IMR-90 (cell line): ENCODE measurements around the gene NPEPL1. TPM values are rescaled to one million over a fixed set of nuclear protein-coding genes. Genes with fewer than 3 reads are reported as not detected.

Source experiments
- ATAC-seq: fragments of 200-7000 bp; cut with Tn5 transposase; 2 replicates; pipeline ENCODE4 v1.9.1; 2020; ENCODE audit warnings: low read depth, mild to moderate bottlenecking, moderate library complexity
- BruUV-seq: library from RNA; stranded (reverse); fragments of 400-500 nt; replicated peaks from 2 replicates; lab custom pipeline; 2021; lab: Mats Ljungman, UMichigan
- CTCF ChIA-PET: fragments of 300-600 bp; formaldehyde crosslinking; extraction: SDS; loops from one replicate; lab custom pipeline; 2021; ENCODE audit warnings: antibody characterized with exemption; lab: Yijun Ruan, JAX
- POLR2A ChIA-PET: fragments of 300-600 bp; sonication (Branson Sonifier 250); formaldehyde crosslinking; loops from one replicate; lab custom pipeline; 2022; ENCODE audit warnings: antibody characterized with exemption; ENCODE audit not compliant: unreplicated experiment; lab: Charles Lee
- DNase-seq: peaks from one replicate; pipeline ENCODE4 v3.0.0; 2013
- H2AFZ ChIP-seq: replicated peaks from 2 replicates; pipeline ENCODE3; 2013; ENCODE audit warnings: low read length, mild to moderate bottlenecking; ENCODE audit not compliant: poor library complexity
- H2AK5ac ChIP-seq: 2 replicates; pipeline ENCODE4 v1.6.1; 2013; ENCODE audit warnings: low read depth, low read length, inconsistent platforms
- H2AK9ac ChIP-seq: replicated peaks from 2 replicates; pipeline ENCODE3; 2013; ENCODE audit warnings: mild to moderate bottlenecking, low read depth, low read length, moderate library complexity; ENCODE audit not compliant: poor library complexity
- H2BK120ac ChIP-seq: 2 replicates; pipeline ENCODE4 v1.6.1; 2013; ENCODE audit warnings: low read depth, low read length, inconsistent platforms
- H2BK15ac ChIP-seq: 3 replicates; pipeline ENCODE4 v1.6.1; 2013; ENCODE audit warnings: low read depth, low read length, inconsistent platforms
- H2BK20ac ChIP-seq: 2 replicates; pipeline ENCODE4 v1.6.1; 2013; ENCODE audit warnings: low read depth, mild to moderate bottlenecking, inconsistent platforms, low read length, moderate library complexity
- H2BK5ac ChIP-seq: 2 replicates; pipeline ENCODE4 v1.6.1; 2013; ENCODE audit warnings: mild to moderate bottlenecking, low read depth, low read length, inconsistent platforms; ENCODE audit not compliant: poor library complexity, severe bottlenecking
- H3K14ac ChIP-seq: replicated peaks from 2 replicates; pipeline ENCODE4 v1.6.1; 2013; ENCODE audit warnings: low read depth, low read length, inconsistent platforms
- H3K18ac ChIP-seq: 2 replicates; pipeline ENCODE4 v1.6.1; 2013; ENCODE audit warnings: low read depth, low read length, control low read depth
- H3K23ac ChIP-seq: 2 replicates; pipeline ENCODE4 v1.6.1; 2013; ENCODE audit warnings: low read depth, low read length, inconsistent platforms
- H3K27ac ChIP-seq: 2 replicates; pipeline ENCODE4 v1.5.1; 2013; ENCODE audit warnings: mild to moderate bottlenecking, control low read depth, low read length; ENCODE audit not compliant: insufficient read depth
- H3K27me3 ChIP-seq: 2 replicates; pipeline ENCODE4 v1.6.1; 2013; ENCODE audit warnings: low read length; ENCODE audit not compliant: control insufficient read depth, insufficient read depth
- H3K36me3 ChIP-seq: 2 replicates; pipeline ENCODE4 v1.6.1; 2013; ENCODE audit warnings: low read length, mixed read lengths; ENCODE audit not compliant: control insufficient read depth, insufficient read depth
- H3K4ac ChIP-seq: 2 replicates; pipeline ENCODE4 v1.6.1; 2013; ENCODE audit warnings: low read depth, low read length, inconsistent platforms
- H3K4me1 ChIP-seq: 2 replicates; pipeline ENCODE4 v1.6.1; 2013; ENCODE audit warnings: low read length, mixed read lengths; ENCODE audit not compliant: control insufficient read depth, insufficient read depth
- H3K4me2 ChIP-seq: 2 replicates; pipeline ENCODE4 v1.6.1; 2013; ENCODE audit warnings: low read depth, mild to moderate bottlenecking, control low read depth, low read length, moderate library complexity
- H3K4me3 ChIP-seq: 2 replicates; pipeline ENCODE4 v1.5.1; 2013; ENCODE audit warnings: low read depth, mild to moderate bottlenecking, control low read depth, low read length, moderate library complexity; ENCODE audit not compliant: insufficient read depth
- H3K56ac ChIP-seq: 2 replicates; pipeline ENCODE4 v1.6.1; 2013; ENCODE audit warnings: low read length, inconsistent platforms; ENCODE audit not compliant: insufficient read depth; ENCODE audit errors: extremely low read depth
- H3K79me1 ChIP-seq, 2 experiments: 2 replicates each; pipeline ENCODE4 v1.6.1; 2013; ENCODE audit warnings: low read length in 2 of 2, inconsistent platforms in 1 of 2, low read depth in 1 of 2
- H3K9ac ChIP-seq: 2 replicates; pipeline ENCODE4 v1.6.1; 2013; ENCODE audit warnings: low read depth, low read length, control low read depth
- H3K9me1 ChIP-seq: 2 replicates; pipeline ENCODE4 v1.6.1; 2013; ENCODE audit warnings: low read length, inconsistent platforms; ENCODE audit not compliant: insufficient read depth
- H3K9me3 ChIP-seq: 2 replicates; pipeline ENCODE4 v1.6.1; 2013; ENCODE audit warnings: low read length; ENCODE audit not compliant: control insufficient read depth, insufficient read depth
- H4K20me1 ChIP-seq: 2 replicates; pipeline ENCODE4 v1.6.1; 2013; ENCODE audit warnings: low read length, inconsistent platforms; ENCODE audit not compliant: insufficient read depth
- H4K5ac ChIP-seq: 2 replicates; pipeline ENCODE4 v1.6.1; 2013; ENCODE audit warnings: mild to moderate bottlenecking, low read depth, low read length, control low read depth
- H4K8ac ChIP-seq, 2 experiments: 2 replicates each; pipeline ENCODE4 v1.6.1; 2013; ENCODE audit warnings: low read depth in 2 of 2, low read length in 2 of 2, control low read depth in 1 of 2, inconsistent platforms in 1 of 2
- H4K91ac ChIP-seq: 2 replicates; pipeline ENCODE4 v1.6.1; 2013; ENCODE audit warnings: low read depth, low read length, inconsistent platforms; ENCODE audit not compliant: insufficient read depth
- BHLHE40 ChIP-seq: fragments of 150-350 bp; IDR thresholded peaks from 2 replicates; pipeline ENCODE4 v1.6.1; 2016; ENCODE audit warnings: mild to moderate bottlenecking, low read depth, low read length
- CEBPB ChIP-seq: IDR thresholded peaks from 2 replicates; pipeline ENCODE4 v1.6.1; 2012; ENCODE audit warnings: low read depth, low read length, improper control_type of control experiment
- CHD1 ChIP-seq: IDR thresholded peaks from 2 replicates; pipeline ENCODE4 v1.6.1; 2012; ENCODE audit warnings: low read depth, low read length, improper control_type of control experiment
- CTCF ChIP-seq: conservative IDR thresholded peaks from 2 replicates; pipeline ENCODE4 v1.5.1; 2012; ENCODE audit warnings: mild to moderate bottlenecking, low read depth, low read length, improper control_type of control experiment
- ELK1 ChIP-seq: fragments of 150-350 bp; IDR thresholded peaks from 2 replicates; pipeline ENCODE4 v1.6.1; 2016; ENCODE audit warnings: low read depth, mild to moderate bottlenecking, low read length, moderate library complexity, borderline replicate concordance
- FOS ChIP-seq: fragments of 150-350 bp; IDR thresholded peaks from 2 replicates; pipeline ENCODE4 v1.6.1; 2016; ENCODE audit warnings: low read depth, low read length
- MAFK ChIP-seq: IDR thresholded peaks from 2 replicates; pipeline ENCODE4 v1.6.1; 2012; ENCODE audit warnings: low read depth, low read length, improper control_type of control experiment
- MAZ ChIP-seq: IDR thresholded peaks from 2 replicates; pipeline ENCODE4 v1.6.1; 2012; ENCODE audit warnings: low read depth, mild to moderate bottlenecking, low read length, improper control_type of control experiment, moderate library complexity, borderline replicate concordance
- MXI1 ChIP-seq: IDR thresholded peaks from 2 replicates; pipeline ENCODE4 v1.6.1; 2012; ENCODE audit warnings: low read depth, mild to moderate bottlenecking, low read length, moderate library complexity, borderline replicate concordance
- NFE2L2 ChIP-seq: fragments of 150-350 bp; IDR thresholded peaks from 2 replicates; pipeline ENCODE4 v1.6.1; 2016; ENCODE audit warnings: low read depth, mild to moderate bottlenecking, low read length
- POLR2A ChIP-seq: IDR thresholded peaks from 2 replicates; pipeline ENCODE4 v1.6.1; 2012; ENCODE audit warnings: mild to moderate bottlenecking, low read depth, low read length
- RAD21 ChIP-seq: IDR thresholded peaks from 2 replicates; pipeline ENCODE4 v1.6.1; 2012; ENCODE audit warnings: low read length, improper control_type of control experiment
- RCOR1 ChIP-seq: IDR thresholded peaks from 2 replicates; pipeline ENCODE4 v1.6.1; 2012; ENCODE audit warnings: mild to moderate bottlenecking, low read length, improper control_type of control experiment; ENCODE audit not compliant: insufficient replicate concordance
- RFX5 ChIP-seq: IDR thresholded peaks from 2 replicates; pipeline ENCODE4 v1.8.0; 2012; ENCODE audit warnings: low read depth, mild to moderate bottlenecking, low read length, moderate library complexity
- SMC3 ChIP-seq: fragments of 150-350 bp; IDR thresholded peaks from 2 replicates; pipeline ENCODE4 v1.6.1; 2016; ENCODE audit warnings: low read depth, mild to moderate bottlenecking, antibody characterized with exemption, low read length, moderate library complexity
- USF2 ChIP-seq: fragments of 150-350 bp; IDR thresholded peaks from 2 replicates; pipeline ENCODE4 v1.6.1; 2017; ENCODE audit warnings: mild to moderate bottlenecking, antibody characterized with exemption, low read length, low read depth
- WGBS, 2 experiments: methylation state at CpG; one replicate each; pipeline versions ENCODE4 v1.1.5 to v1.1.7; 2013; ENCODE audit warnings: missing lambda C conversion rate in 2 of 2; ENCODE audit not compliant: insufficient read length in 1 of 2; ENCODE audit errors: extremely low coverage in 2 of 2; 5-methylcytosine and 5-hydroxymethylcytosine counted together
- dilution Hi-C: fragments of 300-500 bp; cut with HindIII; formaldehyde crosslinking; loops from one replicate; pipeline ENCODE4 v1.14.3; 2018; ENCODE audit warnings: low sequenced_read_pairs; ENCODE audit not compliant: unreplicated experiment
- in situ Hi-C: fragments of 300-500 bp; cut with MboI; formaldehyde crosslinking; loops from 3 replicates; pipeline ENCODE4 v1.14.3; 2019; ENCODE audit warnings: low sequenced_read_pairs, inconsistent platforms, mixed read lengths
- intact Hi-C: fragments of 100-400 bp; cut with micrococcal nuclease; formaldehyde crosslinking; loops from 2 replicates; pipeline ENCODE4 v1.10.0; 2022
- polyA plus RNA-seq, 3 experiments: library from polyadenylated mRNA; depleted of rRNA; stranded (reverse); fragments of >200 nt; gene quantifications; 2 replicates each; pipeline ENCODE4 v1.2.3, GENCODE V29; 2012; ENCODE audit warnings: low replicate concordance in 1 of 3
- total RNA-seq: library from RNA; depleted of rRNA; stranded (reverse); fragments of >200 nt; gene quantifications from 2 replicates; pipeline ENCODE4 v1.2.3, GENCODE V29; 2012

The NPEPL1 gene
- total and polyA plus RNA-seq, 2 of the 4 experiments (the other 2 are of a cell fraction): 6.3 to 10.4 TPM

GRCh38 chr20:58657986-58658385 is 34.6 kb upstream of the NPEPL1 start:
- Histone ChIP-seq H3K23ac (no peak overlapping the region), H4K20me1 (peaks cover 31% of the 10 kb centered on the region), H4K5ac (no peak overlapping the region), H3K4me2 (no peak overlapping the region; the same call in none of the 2 replicates), H3K9me3 (no peaks in the 10 kb centered on the region), H3K36me3 (peaks cover 14% of the 10 kb centered on the region), H2BK15ac (no peak overlapping the region), H3K27me3 (no peaks in the 10 kb centered on the region), H3K18ac (no peak overlapping the region), H4K8ac (no peak overlapping the region), H2AK9ac (no peak overlapping the region), H2BK120ac (no peak overlapping the region), H3K9me1 (0 out of 2 replicates have a peak, but pooled peaks cover 6% of the 10 kb centered on the region), H3K14ac (no peak overlapping the region), H3K79me1 (peaks cover 25 to 58% of the 10 kb centered on the region in 2 experiments), H3K27ac (no peak overlapping the region), H2AFZ (no peak overlapping the region), H3K4me1 (peaks cover 4% of the 10 kb centered on the region), H2AK5ac (no peak overlapping the region), H3K4ac (no peak overlapping the region), H3K4me3 (no peak overlapping the region), H2BK20ac (no peak overlapping the region), H2BK5ac (no peak overlapping the region), H3K56ac (no peak overlapping the region), H3K9ac (no peak overlapping the region), H4K91ac (no peak overlapping the region)
- intact Hi-C loops: loop anchor here (10.0 kb wide), 1 partner anchor 343 kb away; no protein-coding TSS in a partner anchor
- BruUV-seq: no TSS peak
- WGBS, 2 experiments: no CpG with 5 or more reads among the region's 4 CpGs
- TF ChIP-seq CEBPB (no peak), ELK1 (no peak), SMC3 (no peak), MAZ (no peak), CHD1 (no peak), POLR2A (no peak), RFX5 (no peak), NFE2L2 (no peak), RCOR1 (no peak), FOS (no peak), CTCF (no peak), MXI1 (no peak), MAFK (no peak), RAD21 (no peak), BHLHE40 (no peak), USF2 (no peak)
- DNase-seq (no peak), ATAC-seq (no peak)
- POLR2A ChIA-PET: no interaction called here
- dilution Hi-C loops: loop anchor here (25.0 kb wide), 1 partner anchor 421 kb away; the partner anchor contains the start of gene ANKRD60
- CTCF ChIA-PET: interaction anchor here (1.1 kb wide), 1 partner anchor 177 kb away, joined by 4 read pairs; no protein-coding TSS in a partner anchor
- in situ Hi-C loops: loop anchor here (10.0 kb wide), 1 partner anchor 423 kb away; no protein-coding TSS in a partner anchor
